Measurements from ENCODE around the gene ZNF121. TPM values are rescaled to one million over a fixed set of nuclear protein-coding genes. Genes with fewer than 3 reads are reported as not detected.
"Not testable (repeated sequence)": the region's sequence is repeated elsewhere in the genome, so short reads cannot be mapped to it uniquely, and the experiment has no call there.

ZNF121 gene
- polyA plus RNA-seq (ENCODE audit: insufficient read length in 3 of 3), result 10 to 100 TPM; 15.3 to 18.3 (median 15.9) TPM

- DNase-seq (ENCODE audit: low read depth in 3 of 3, low spot score in 2 of 3), result peak; percentile 82 to 88 (median 83)
These were observed at the start of gene ZNF121 for GRCh38 chr19:9584073-9584833. ZNF121 (minus strand) TSS chr19:9584504; CDS start chr19:9568097, 16,407 bp downstream.

GRCh38 chr19:9627856-9628255 lies 43.6 kb upstream of the ZNF121 start:
- DNase-seq (ENCODE audit: low read depth in 3 of 3, low spot score in 2 of 3), result no peak

- DNase-seq (ENCODE audit: low read depth in 3 of 3, low spot score in 2 of 3), result no peak
These were observed 38.2 kb upstream of the ZNF121 start for GRCh38 chr19:9622531-9622930.

- DNase-seq (ENCODE audit: low read depth in 3 of 3, low spot score in 2 of 3), result peak; percentile 82 to 89 (median 87)
These were observed 37.1 kb upstream of the ZNF121 start, which contains the start of gene ZNF561 for GRCh38 chr19:9621156-9622037. ZNF561 (minus strand) TSS chr19:9621232; CDS start chr19:9619456, 1,776 bp downstream.

- no peak for DNase-seq (ENCODE audit: low read depth in 3 of 3, low spot score in 2 of 3)
These were observed 36.5 kb upstream of the ZNF121 start for GRCh38 chr19:9620842-9621155.

GRCh38 chr19:9615844-9616243 lies 31.5 kb upstream of the ZNF121 start:
- no peak for DNase-seq (ENCODE audit: low read depth in 3 of 3, low spot score in 2 of 3)

- DNase-seq (ENCODE audit: low read depth in 3 of 3, low spot score in 2 of 3), result no peak
These were observed 26.3 kb upstream of the ZNF121 start for GRCh38 chr19:9610484-9611113.

- DNase-seq (ENCODE audit: low read depth in 3 of 3, low spot score in 2 of 3), result no peak
These were observed 24.6 kb upstream of the ZNF121 start for GRCh38 chr19:9608912-9609311.

- DNase-seq (ENCODE audit: low read depth in 3 of 3, low spot score in 2 of 3), result no peak
These were observed 12.7 kb upstream of the ZNF121 start for GRCh38 chr19:9597027-9597426.

- peak in 2 of 3 donors; percentile 23 to 40 for DNase-seq (ENCODE audit: low read depth in 3 of 3, low spot score in 2 of 3)
These were observed 2.5 kb upstream of the ZNF121 start for GRCh38 chr19:9586764-9587163.

GRCh38 chr19:9582081-9582725 lies 2.1 kb downstream of the ZNF121 start:
- DNase-seq (ENCODE audit: low read depth in 3 of 3, low spot score in 2 of 3), result not testable (repeated sequence)

GRCh38 chr19:9580728-9581127 lies 3.6 kb downstream of the ZNF121 start:
- no peak for DNase-seq (ENCODE audit: low read depth in 3 of 3, low spot score in 2 of 3)

- DNase-seq (ENCODE audit: low read depth in 3 of 3, low spot score in 2 of 3), result no peak
These were observed 14.0 kb downstream of the ZNF121 start for GRCh38 chr19:9570255-9570654.

GRCh38 chr19:9566729-9567128 lies 17.6 kb downstream of the ZNF121 start:
- DNase-seq (ENCODE audit: low read depth in 3 of 3, low spot score in 2 of 3), result no peak

- no peak for DNase-seq (ENCODE audit: low read depth in 3 of 3, low spot score in 2 of 3)
These were observed 18.2 kb downstream of the ZNF121 start for GRCh38 chr19:9565900-9566705.

GRCh38 chr19:9552536-9553274 lies 31.6 kb downstream of the ZNF121 start:
- DNase-seq (ENCODE audit: low read depth in 3 of 3, low spot score in 2 of 3), result no peak

GRCh38 chr19:9547870-9548269 lies 36.4 kb downstream of the ZNF121 start:
- no peak for DNase-seq (ENCODE audit: low read depth in 3 of 3, low spot score in 2 of 3)

- not testable (repeated sequence) for DNase-seq (ENCODE audit: low read depth in 3 of 3, low spot score in 2 of 3)
These were observed 43.0 kb downstream of the ZNF121 start for GRCh38 chr19:9541281-9541680.

GRCh38 chr19:9539921-9540320 lies 44.4 kb downstream of the ZNF121 start:
- not testable (repeated sequence) for DNase-seq (ENCODE audit: low read depth in 3 of 3, low spot score in 2 of 3)

All from right renal cortex interstitium (tissue), 3 donors.